Measurements from ENCODE around the gene DNAJC3.

- TF ChIP-seq REST (IDR thresholded peaks at IDR 0.05; ENCODE audit: insufficient read depth in 1 of 2, low read depth in 2 of 2, low read length in 2 of 2) (no peak), SIN3A (IDR thresholded peaks at IDR 0.05; ENCODE audit: borderline replicate concordance, insufficient read depth, low read length) (no peak), TAF1 (IDR thresholded peaks at IDR 0.05; ENCODE audit: borderline replicate concordance, insufficient read depth, low read length) (no peak), POLR2AphosphoS5 (IDR thresholded peaks at IDR 0.05; ENCODE audit: low read depth, low read length) (no peak), FOXP2 (optimal IDR thresholded peaks at IDR 0.05; ENCODE audit: borderline replicate concordance, extremely low read depth, extremely low read length, insufficient read depth) (no peak)
Observed at GRCh38 chr13:95650696-95651095, 26.2 kb upstream of the DNAJC3 start.
